H1 (cell line): ENCODE data around the gene IGF1. TPM values are rescaled to one million over a fixed set of nuclear protein-coding genes. Genes with fewer than 3 reads are reported as not detected.

Source experiments
- BCL11A ChIP-seq, 2 experiments: IDR thresholded peaks; one replicate each; pipeline ENCODE4 v1.6.1; 2011; ENCODE audit warnings: low read depth in 2 of 2, low read length in 2 of 2, mild to moderate bottlenecking in 2 of 2
- EP300 ChIP-seq, 2 experiments: IDR thresholded peaks; 1 replicate in 1 of 2; 2 replicates in 1 of 2; pipeline ENCODE4 v1.6.1; 2011 to 2012; ENCODE audit warnings: low read depth in 2 of 2, low read length in 2 of 2, mild to moderate bottlenecking in 2 of 2, borderline replicate concordance in 1 of 2, inconsistent platforms in 1 of 2, moderate library complexity in 1 of 2
- MAX ChIP-seq: IDR thresholded peaks from 2 replicates; pipeline ENCODE4 v1.6.1; 2012; ENCODE audit warnings: inconsistent platforms
- NANOG ChIP-seq: IDR thresholded peaks from 2 replicates; pipeline ENCODE4 v1.6.1; 2011; ENCODE audit warnings: low read length, low read depth, mild to moderate bottlenecking, inconsistent platforms; ENCODE audit not compliant: insufficient read depth, poor library complexity, severe bottlenecking
- polyA plus RNA-seq, 7 experiments: library from polyadenylated mRNA; depleted of rRNA in 3 of 7; stranded (reverse) in 5 of 7; unstranded in 2 of 7; fragments of >200 nt in 5 of 7; fragments of 200-250 nt in 2 of 7; gene quantifications; 1 replicate in 5 of 7; 2 replicates in 1 of 7; 4 replicates in 1 of 7; pipeline versions ENCODE4 v1.2.1 to v1.2.3, GENCODE V29; 2011 to 2013; ENCODE audit warnings: missing spikeins in 2 of 7, mixed read lengths in 2 of 7
- total RNA-seq: library from RNA; stranded (reverse); fragmentation: NEBNext Ultra II Directional; extraction: Animal tissue kit (Norgen Biotek cat#: 25700); gene quantifications from 2 replicates; pipeline ENCODE4 v1.2.1, GENCODE V29; 2021

Gene IGF1
- total and polyA plus RNA-seq, 2 of the 8 experiments (the other 6 are each of a cell fraction or from before 2014, with no cell fraction given) = not detected

GRCh38 chr12:102430661-102431060 is 49.7 kb downstream of the IGF1 start (continued):
- TF ChIP-seq MAX (no peak), NANOG (no peak), BCL11A (IDR thresholded peaks at IDR 0.05; ENCODE audit: low read depth in 2 of 2, low read length in 2 of 2) (no peak), EP300 (IDR thresholded peaks at IDR 0.05; ENCODE audit: borderline replicate concordance in 1 of 2, low read depth in 2 of 2, low read length in 2 of 2) (no peak)
